Measurements from ENCODE around the gene CCN5.
"Not testable (repeated sequence)": the region's sequence is repeated elsewhere in the genome, so short reads cannot be mapped to it uniquely, and the experiment has no call there.

Gene CCN5

DNA sequence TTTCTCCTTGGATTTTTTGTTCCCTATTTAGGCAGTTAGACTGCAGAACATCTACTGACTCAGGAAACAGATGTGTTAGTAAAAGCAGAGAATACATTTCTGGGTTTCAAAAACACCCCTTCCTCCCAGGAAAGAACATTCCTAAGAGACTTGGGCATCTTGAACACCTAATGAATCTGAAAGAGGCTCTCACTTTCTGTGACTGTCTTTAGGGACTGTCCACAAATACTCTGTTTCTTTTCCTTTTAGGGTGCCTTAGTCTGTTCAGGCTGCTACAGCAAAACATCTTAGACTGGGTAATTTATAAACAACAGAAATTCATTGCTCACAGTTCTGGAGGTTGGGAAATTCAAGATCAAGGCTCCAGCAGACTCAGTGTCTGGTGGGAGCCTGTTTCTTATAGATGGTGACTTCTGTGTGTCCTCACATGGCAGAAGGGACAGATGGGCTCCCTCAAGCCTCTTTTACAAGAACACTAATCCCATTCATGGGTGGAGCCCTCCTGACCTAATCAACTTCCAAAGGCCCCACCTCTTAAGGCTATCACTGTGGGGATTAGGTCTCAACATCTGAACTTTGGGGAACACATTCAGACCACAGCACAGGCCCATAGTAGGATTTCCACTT, 19.4 kb upstream of the CCN5 start:
- DNase-seq, result no peak

- no peak for DNase-seq
Measured at GRCh38 chr20:44696315-44696714, 18.9 kb upstream of the CCN5 start.

DNA sequence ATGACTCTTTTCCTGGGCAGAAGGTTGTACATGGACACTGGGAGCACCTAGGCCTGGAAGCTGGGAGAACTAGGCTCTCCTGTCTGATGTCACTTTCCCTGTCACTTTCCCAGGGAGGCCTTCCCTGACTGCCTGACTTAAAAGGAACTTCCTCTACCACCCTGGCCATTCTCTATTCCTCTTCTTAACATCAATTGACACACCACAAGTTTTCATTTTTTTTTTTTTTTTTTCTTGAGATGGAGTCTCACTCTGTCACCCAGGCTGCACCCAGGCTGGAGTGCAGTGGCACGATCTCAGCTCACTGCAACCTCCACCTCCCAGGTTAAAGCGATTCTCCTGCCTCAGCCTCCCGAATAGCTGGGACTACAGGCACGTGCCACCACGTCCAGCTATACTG, 18.1 kb upstream of the CCN5 start:
- not testable (repeated sequence) for DNase-seq

DNA sequence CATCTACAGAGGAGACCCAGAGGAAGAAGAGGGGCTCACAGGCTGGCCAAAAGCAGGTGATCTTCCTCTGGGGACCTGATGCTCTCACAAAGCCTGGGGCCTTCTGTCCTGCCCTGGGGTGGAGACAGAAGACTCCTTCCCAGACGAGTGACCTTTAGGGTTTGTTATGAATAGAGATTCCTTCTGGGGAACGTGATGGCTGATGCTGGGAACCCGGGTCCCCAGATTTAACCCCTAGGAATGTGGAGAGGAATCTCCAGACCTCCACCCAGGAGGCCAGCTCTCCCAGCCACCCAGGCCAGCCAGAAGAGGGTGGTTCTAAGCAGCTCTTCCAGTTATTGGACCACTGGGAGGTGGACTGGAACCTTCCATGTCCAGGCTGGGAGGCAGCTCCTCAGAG, 16.8 kb upstream of the CCN5 start:
- DNase-seq, result no peak

- DNase-seq, result no peak
Measured at GRCh38 chr20:44700306-44700705, 14.9 kb upstream of the CCN5 start.

GRCh38 chr20:44701118-44701857, 13.9 kb upstream of the CCN5 start:
- DNase-seq, result no peak

- DNase-seq, result no peak
Measured at GRCh38 chr20:44701858-44702256, 13.3 kb upstream of the CCN5 start.

GRCh38 chr20:44702776-44703175, 12.4 kb upstream of the CCN5 start:
- DNase-seq, result no peak

- no peak for DNase-seq
Measured at GRCh38 chr20:44703183-44703925, 11.8 kb upstream of the CCN5 start.

DNA sequence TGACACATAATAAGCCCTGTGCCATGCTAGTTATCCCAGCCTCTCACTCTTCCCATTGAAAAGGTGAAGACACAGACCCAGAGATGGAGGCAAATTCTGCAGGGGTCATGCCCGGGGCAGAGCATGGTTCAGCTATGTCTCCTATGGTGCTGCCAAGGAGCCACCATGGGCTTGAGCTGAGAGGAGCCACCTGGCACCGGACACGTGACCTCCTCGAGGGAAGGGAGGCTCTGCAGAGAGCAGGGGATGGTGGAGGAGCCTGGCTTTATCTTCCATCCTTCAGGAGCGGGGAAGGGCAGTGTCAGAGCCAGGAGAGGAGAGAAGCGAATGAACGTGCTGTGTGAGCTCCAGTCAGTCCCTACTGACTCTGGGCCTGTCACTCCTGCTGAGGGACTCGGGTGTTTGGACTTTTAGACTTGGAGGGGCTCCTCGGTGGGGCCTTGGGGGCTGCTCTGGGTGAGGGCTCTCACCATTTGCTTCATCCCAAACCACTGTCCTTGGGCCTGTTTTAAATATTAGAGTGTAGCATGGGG, 11.1 kb upstream of the CCN5 start:
- DNase-seq, result no peak

- no peak for DNase-seq
Measured at GRCh38 chr20:44704551-44704971, 10.6 kb upstream of the CCN5 start.

DNA sequence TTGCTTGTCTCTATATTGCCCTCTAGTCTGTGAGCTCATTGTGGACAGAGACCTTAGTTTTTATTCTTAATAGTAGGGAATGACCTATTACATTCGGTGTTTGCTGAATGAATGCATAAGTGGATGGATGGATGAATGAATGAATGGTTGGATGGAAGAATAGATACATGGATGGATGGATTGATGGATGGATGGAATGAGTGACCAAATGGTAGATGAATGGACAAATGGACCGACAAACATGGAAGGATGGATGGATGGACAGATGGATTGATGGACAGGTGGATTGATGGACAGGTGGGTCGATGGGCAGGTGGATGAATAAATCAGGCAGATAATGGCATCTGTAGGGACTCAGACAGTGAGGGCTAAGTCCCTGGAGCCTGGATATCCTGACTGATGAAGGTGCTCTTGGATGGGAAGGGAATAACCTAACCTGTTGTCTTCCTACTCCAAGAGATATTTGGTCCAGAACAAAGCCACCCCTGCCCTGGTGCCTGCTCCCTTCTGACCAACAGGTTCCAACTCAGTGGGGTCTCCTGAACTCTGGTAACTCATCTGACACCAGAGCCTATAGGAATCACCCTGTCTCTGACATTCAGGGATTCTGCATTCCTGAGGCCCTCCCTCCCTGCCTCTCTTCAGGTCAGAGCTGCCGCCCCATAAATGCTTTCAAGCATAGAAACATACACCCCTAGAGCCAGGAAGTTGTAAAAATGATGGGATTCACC, 9.6 kb upstream of the CCN5 start:
- no peak for DNase-seq

DNA sequence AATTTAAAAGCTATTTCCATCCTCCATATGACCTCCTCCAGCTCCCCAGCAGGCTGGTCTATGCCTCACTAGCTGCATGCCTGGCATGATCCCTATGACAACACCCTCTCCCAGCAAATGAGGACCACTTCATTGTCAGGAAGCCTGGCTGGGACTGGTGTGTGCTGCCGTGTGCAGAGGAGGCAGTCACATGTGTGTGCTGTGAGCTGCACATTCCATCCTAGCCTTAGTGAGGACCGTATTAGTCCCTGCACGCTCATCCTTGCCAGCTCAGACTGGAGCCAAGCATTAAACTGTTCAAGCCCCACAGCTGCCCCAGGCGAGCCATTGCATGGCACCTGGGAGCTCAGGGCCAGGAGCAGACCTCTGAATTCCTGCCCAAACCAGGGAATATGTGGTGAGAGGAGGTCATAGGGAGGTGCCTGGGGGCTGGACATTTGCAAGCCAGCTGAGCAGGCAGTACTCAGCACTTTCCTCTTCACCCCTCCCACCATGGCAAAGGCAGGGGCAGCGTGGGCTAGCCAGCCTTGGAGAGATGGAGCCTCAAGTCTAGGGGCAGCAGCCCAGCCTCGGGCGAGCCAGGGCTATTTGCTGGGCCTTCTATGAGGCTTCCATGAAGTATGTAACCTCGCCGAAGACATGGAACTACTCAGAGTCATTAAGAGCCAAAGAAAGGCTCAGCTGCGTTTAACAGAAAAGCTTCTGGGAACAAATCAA, 8.7 kb upstream of the CCN5 start:
- DNase-seq, result no peak

DNA sequence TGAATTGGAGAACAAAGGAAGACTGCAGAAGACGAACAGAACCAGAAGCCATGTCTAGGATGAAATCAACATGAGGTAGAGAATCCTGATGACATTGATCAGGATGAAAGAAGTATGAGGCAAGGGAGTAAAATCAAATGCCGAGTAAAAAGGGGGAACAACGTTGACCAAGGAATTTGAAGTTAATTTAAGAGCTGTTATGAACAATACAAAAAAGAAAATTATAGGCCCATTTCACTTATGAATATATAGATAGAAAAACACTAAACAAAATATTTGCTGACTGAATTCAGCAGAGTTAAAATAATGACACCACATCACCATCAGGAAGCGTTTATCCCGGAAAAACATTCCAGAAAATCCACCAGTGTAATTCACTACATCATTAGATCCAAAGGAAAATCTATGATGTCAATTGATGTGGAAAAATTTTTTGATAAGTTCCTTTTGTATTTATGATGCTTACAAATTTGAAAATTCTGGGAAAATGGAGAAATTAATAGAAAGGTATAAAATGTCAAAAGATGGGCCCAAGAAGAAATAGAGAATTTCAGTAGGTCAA, 8.1 kb upstream of the CCN5 start:
- DNase-seq, result no peak

GRCh38 chr20:44709380-44709779, 5.8 kb upstream of the CCN5 start:
- DNase-seq, result no peak

DNA sequence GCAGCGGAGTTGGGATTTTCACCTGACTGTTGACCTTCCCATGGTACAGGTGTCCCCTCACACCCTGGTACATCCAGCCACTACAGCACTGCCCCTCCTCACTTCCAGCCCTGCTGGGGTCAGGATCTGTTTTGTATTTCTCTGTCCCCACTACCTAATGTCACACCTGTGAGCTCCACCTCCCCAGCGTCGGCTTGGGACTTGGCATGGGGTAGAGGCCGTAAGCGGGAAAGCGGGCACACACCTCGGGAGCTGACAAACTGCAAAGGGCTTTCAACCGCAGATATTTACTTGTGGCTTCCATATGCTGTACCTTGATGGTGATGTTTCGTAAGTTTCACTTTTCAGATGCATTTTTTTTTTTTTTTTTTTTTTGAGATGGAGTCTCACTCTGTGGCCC, 5.4 kb upstream of the CCN5 start:
- DNase-seq, result no peak

- no peak for DNase-seq
Measured at GRCh38 chr20:44711237-44711636, 3.9 kb upstream of the CCN5 start.

- DNase-seq, result no peak
Measured at GRCh38 chr20:44714102-44714700, 968 bp upstream of the CCN5 start.

GRCh38 chr20:44715499-44716308, 535 bp downstream of the CCN5 start:
- no peak for DNase-seq

- DNase-seq, result no peak
Measured at GRCh38 chr20:44716309-44717106, 1.3 kb downstream of the CCN5 start.

Data from SHP77 treated with DMSO at 0.1 percent for 48 hours (cell line).